Measurements from ENCODE around the gene AP2A1.
"Not testable (repeated sequence)": the region's sequence is repeated elsewhere in the genome, so short reads cannot be mapped to it uniquely, and the experiment has no call there.

AP2A1 gene

GRCh38 chr19:49812997-49813861, 46.4 kb downstream of the AP2A1 start, which contains the start of gene FUZ:
Gene FUZ (minus strand): TSS chr19:49813292. CDS start chr19:49813106, 186 bp downstream.
- DNase-seq (ENCODE audit: low read depth), result peak; percentile 86

GRCh38 chr19:49814010-49814409, 47.2 kb downstream of the AP2A1 start:
- no peak for DNase-seq (ENCODE audit: low read depth)

- DNase-seq (ENCODE audit: low read depth), result no peak
Observed at GRCh38 chr19:49816590-49816989, 49.8 kb downstream of the AP2A1 start.

GRCh38 chr19:49817964-49818648, 51.3 kb downstream of the AP2A1 start, which contains the start of gene MED25:
Gene MED25 (plus strand): TSS chr19:49818289. CDS start chr19:49818342, 53 bp downstream.
- DNase-seq (ENCODE audit: low read depth), result peak; percentile 84

- no peak for DNase-seq (ENCODE audit: low read depth)
Observed at GRCh38 chr19:49818649-49819370, 52.0 kb downstream of the AP2A1 start.

- DNase-seq (ENCODE audit: low read depth), result not testable (repeated sequence)
Observed at GRCh38 chr19:49819452-49820115, 52.8 kb downstream of the AP2A1 start.

- DNase-seq (ENCODE audit: low read depth), result no peak
Observed at GRCh38 chr19:49820125-49820524, 53.3 kb downstream of the AP2A1 start.

GRCh38 chr19:49823472-49823871, 56.7 kb downstream of the AP2A1 start:
- DNase-seq (ENCODE audit: low read depth), result no peak

GRCh38 chr19:49824662-49825061, 57.9 kb downstream of the AP2A1 start:
- DNase-seq (ENCODE audit: low read depth), result no peak

GRCh38 chr19:49827034-49827433, 60.2 kb downstream of the AP2A1 start:
- no peak for DNase-seq (ENCODE audit: low read depth)

GRCh38 chr19:49829200-49829599, 62.4 kb downstream of the AP2A1 start:
- no peak for DNase-seq (ENCODE audit: low read depth)

GRCh38 chr19:49829721-49830120, 62.9 kb downstream of the AP2A1 start:
- no peak for DNase-seq (ENCODE audit: low read depth)

- DNase-seq (ENCODE audit: low read depth), result no peak
Observed at GRCh38 chr19:49830766-49831165, 64.0 kb downstream of the AP2A1 start.

GRCh38 chr19:49831592-49831991, 64.8 kb downstream of the AP2A1 start:
- no peak for DNase-seq (ENCODE audit: low read depth)

- DNase-seq (ENCODE audit: low read depth), result no peak
Observed at GRCh38 chr19:49832556-49832955, 65.8 kb downstream of the AP2A1 start.

GRCh38 chr19:49833599-49833998, 66.8 kb downstream of the AP2A1 start:
- DNase-seq (ENCODE audit: low read depth), result no peak

- no peak for DNase-seq (ENCODE audit: low read depth)
Observed at GRCh38 chr19:49835562-49835961, 68.8 kb downstream of the AP2A1 start.

GRCh38 chr19:49836176-49837008, 69.6 kb downstream of the AP2A1 start:
- DNase-seq (ENCODE audit: low read depth), result no peak

GRCh38 chr19:49837009-49837310, 70.2 kb downstream of the AP2A1 start:
- no peak for DNase-seq (ENCODE audit: low read depth)

GRCh38 chr19:49837425-49837824, 70.6 kb downstream of the AP2A1 start:
- DNase-seq (ENCODE audit: low read depth), result no peak

GRCh38 chr19:49838885-49839588, 72.2 kb downstream of the AP2A1 start:
- DNase-seq (ENCODE audit: low read depth), result no peak
